ENCODE results near the gene ACSS1.

Gene ACSS1

DNA sequence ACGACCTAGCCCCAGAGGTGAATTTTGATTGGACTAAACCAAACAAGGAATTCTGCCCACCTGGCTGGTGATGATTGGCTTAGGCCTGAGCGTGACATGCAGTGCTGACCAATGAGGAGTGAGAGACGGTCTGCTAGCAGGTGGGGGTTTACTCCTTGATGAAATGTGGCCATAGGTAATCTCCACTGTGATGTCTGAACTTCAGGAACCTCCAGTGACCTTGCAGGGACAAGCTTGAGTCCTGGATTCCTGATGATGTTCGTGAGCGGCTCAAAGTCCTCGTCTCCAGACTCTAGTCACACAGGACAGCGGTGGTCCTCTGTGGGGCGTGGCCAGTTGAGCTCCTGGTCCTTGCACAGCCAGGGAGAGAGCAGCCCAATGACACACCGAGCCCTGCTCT is 15.6 kb upstream of the ACSS1 start:
- TF ChIP-seq ESRRG (CRISPR knock-in tag; IDR thresholded peaks at IDR 0.05) (no peak), ZFP3 (CRISPR knock-in tag; IDR thresholded peaks at IDR 0.05) (no peak), ZNF8 (CRISPR knock-in tag; IDR thresholded peaks at IDR 0.05) (no peak), PPARA (CRISPR knock-in tag; IDR thresholded peaks at IDR 0.05; ENCODE audit: borderline replicate concordance) (no peak), GLIS3 (CRISPR knock-in tag; IDR thresholded peaks at IDR 0.05) (no peak), ISL1 (CRISPR knock-in tag; IDR thresholded peaks at IDR 0.05) (no peak)
- TF ChIP-seq, protein P1, sequence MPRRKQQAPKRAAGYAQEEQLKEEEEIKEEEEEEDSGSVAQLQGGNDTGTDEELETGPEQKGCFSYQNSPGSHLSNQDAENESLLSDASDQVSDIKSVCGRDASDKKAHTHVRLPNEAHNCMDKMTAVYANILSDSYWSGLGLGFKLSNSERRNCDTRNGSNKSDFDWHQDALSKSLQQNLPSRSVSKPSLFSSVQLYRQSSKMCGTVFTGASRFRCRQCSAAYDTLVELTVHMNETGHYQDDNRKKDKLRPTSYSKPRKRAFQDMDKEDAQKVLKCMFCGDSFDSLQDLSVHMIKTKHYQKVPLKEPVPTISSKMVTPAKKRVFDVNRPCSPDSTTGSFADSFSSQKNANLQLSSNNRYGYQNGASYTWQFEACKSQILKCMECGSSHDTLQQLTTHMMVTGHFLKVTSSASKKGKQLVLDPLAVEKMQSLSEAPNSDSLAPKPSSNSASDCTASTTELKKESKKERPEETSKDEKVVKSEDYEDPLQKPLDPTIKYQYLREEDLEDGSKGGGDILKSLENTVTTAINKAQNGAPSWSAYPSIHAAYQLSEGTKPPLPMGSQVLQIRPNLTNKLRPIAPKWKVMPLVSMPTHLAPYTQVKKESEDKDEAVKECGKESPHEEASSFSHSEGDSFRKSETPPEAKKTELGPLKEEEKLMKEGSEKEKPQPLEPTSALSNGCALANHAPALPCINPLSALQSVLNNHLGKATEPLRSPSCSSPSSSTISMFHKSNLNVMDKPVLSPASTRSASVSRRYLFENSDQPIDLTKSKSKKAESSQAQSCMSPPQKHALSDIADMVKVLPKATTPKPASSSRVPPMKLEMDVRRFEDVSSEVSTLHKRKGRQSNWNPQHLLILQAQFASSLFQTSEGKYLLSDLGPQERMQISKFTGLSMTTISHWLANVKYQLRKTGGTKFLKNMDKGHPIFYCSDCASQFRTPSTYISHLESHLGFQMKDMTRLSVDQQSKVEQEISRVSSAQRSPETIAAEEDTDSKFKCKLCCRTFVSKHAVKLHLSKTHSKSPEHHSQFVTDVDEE (CRISPR knock-in tag; IDR thresholded peaks at IDR 0.05) = no peak
- ATAC-seq = no peak

- ATAC-seq = no peak
- TF ChIP-seq ZNF70 (CRISPR knock-in tag; IDR thresholded peaks at IDR 0.05) (no peak), ZNF8 (CRISPR knock-in tag; IDR thresholded peaks at IDR 0.05) (no peak), CREB5 (CRISPR knock-in tag; IDR thresholded peaks at IDR 0.05; ENCODE audit: low read depth) (no peak), PATZ1 (CRISPR knock-in tag; IDR thresholded peaks at IDR 0.05; ENCODE audit: borderline replicate concordance) (no peak), ZNF565 (CRISPR knock-in tag; conservative IDR thresholded peaks at IDR 0.05; ENCODE audit: low read depth) (no peak), CSDC2 (CRISPR knock-in tag; IDR thresholded peaks at IDR 0.05) (no peak), OSR1 (CRISPR knock-in tag; IDR thresholded peaks at IDR 0.05) (no peak), PPARA (CRISPR knock-in tag; IDR thresholded peaks at IDR 0.05; ENCODE audit: borderline replicate concordance) (no peak), TOX (CRISPR knock-in tag; IDR thresholded peaks at IDR 0.05; ENCODE audit: borderline replicate concordance) (no peak), RARB (CRISPR knock-in tag; IDR thresholded peaks at IDR 0.05) (no peak), ZC3H10 (CRISPR knock-in tag; IDR thresholded peaks at IDR 0.05) (no peak), ISL1 (CRISPR knock-in tag; IDR thresholded peaks at IDR 0.05) (no peak), TCF4 (CRISPR knock-in tag; IDR thresholded peaks at IDR 0.05; ENCODE audit: borderline replicate concordance) (no peak), ESRRG (CRISPR knock-in tag; IDR thresholded peaks at IDR 0.05) (no peak), GLIS3 (CRISPR knock-in tag; IDR thresholded peaks at IDR 0.05) (no peak), ARNTL (CRISPR knock-in tag; IDR thresholded peaks at IDR 0.05; ENCODE audit: borderline replicate concordance, low read depth) (no peak), POU6F1 (CRISPR knock-in tag; IDR thresholded peaks at IDR 0.05; ENCODE audit: borderline replicate concordance, low read depth) (no peak), ZFP3 (CRISPR knock-in tag; IDR thresholded peaks at IDR 0.05) (no peak)
- TF ChIP-seq, protein P1 (CRISPR knock-in tag; IDR thresholded peaks at IDR 0.05) = no peak
Observed at GRCh38 chr20:25072226-25072811, 14.4 kb upstream of the ACSS1 start.

GRCh38 chr20:25071734-25072133 is 13.8 kb upstream of the ACSS1 start:
- ATAC-seq = no peak
- no peak for TF ChIP-seq RARB (CRISPR knock-in tag; IDR thresholded peaks at IDR 0.05)
- no peak for TF ChIP-seq PATZ1 (CRISPR knock-in tag; IDR thresholded peaks at IDR 0.05; ENCODE audit: borderline replicate concordance)
- no peak for TF ChIP-seq POU6F1 (CRISPR knock-in tag; IDR thresholded peaks at IDR 0.05; ENCODE audit: borderline replicate concordance, low read depth)
- TF ChIP-seq SNAI2 (CRISPR knock-in tag; IDR thresholded peaks at IDR 0.05) = no peak
- TF ChIP-seq OSR1 (CRISPR knock-in tag; IDR thresholded peaks at IDR 0.05) = no peak
- TF ChIP-seq ESRRG (CRISPR knock-in tag; IDR thresholded peaks at IDR 0.05) = no peak
- no peak for TF ChIP-seq ZNF8 (CRISPR knock-in tag; IDR thresholded peaks at IDR 0.05)
- TF ChIP-seq CREB5 (CRISPR knock-in tag; IDR thresholded peaks at IDR 0.05; ENCODE audit: low read depth) = no peak

Data from SK-N-SH treated with all-trans-retinoic acid at 6 μM for 48 hours (cell line).